Activated naive CD4-positive, alpha-beta T cell treated with anti-CD3 and anti-CD28 coated beads for 36 hours (primary cell): ENCODE results near the gene PRODH2. TPM values are rescaled to one million over a fixed set of nuclear protein-coding genes. Genes with fewer than 3 reads are reported as not detected.
A peak's percentile ranks its signal among the peaks of the same experiment; 100 is the strongest.

ENCODE experiments used
- CTCF ChIA-PET: fragments of 350-600 bp; sonication (Branson Sonifier 250); formaldehyde crosslinking; loops from one replicate; lab custom pipeline; 2021; ENCODE audit warnings: antibody characterized with exemption; lab: Charles Lee
- DNase-seq: peaks from one replicate; pipeline ENCODE4 v3.0.0-alpha.2; 2020
- H3K27ac Mint-ChIP-seq: one replicate; pipeline ENCODE4 v1.8.0; 2021; ENCODE audit warnings: mild to moderate bottlenecking, mixed read lengths
- H3K27me3 Mint-ChIP-seq: one replicate; pipeline ENCODE4 v1.8.0; 2021; ENCODE audit warnings: low read depth, mixed read lengths
- H3K36me3 Mint-ChIP-seq: one replicate; pipeline ENCODE4 v1.8.0; 2021; ENCODE audit warnings: low read depth, mixed read lengths
- H3K4me1 Mint-ChIP-seq: one replicate; pipeline ENCODE4 v1.8.0; 2021; ENCODE audit warnings: low read depth, mixed read lengths
- H3K4me3 Mint-ChIP-seq: one replicate; pipeline ENCODE4 v1.8.0; 2021; ENCODE audit warnings: mild to moderate bottlenecking, moderate library complexity, mixed read lengths
- H3K9me3 Mint-ChIP-seq: one replicate; pipeline ENCODE4 v1.8.0; 2021; ENCODE audit warnings: mixed read lengths
- intact Hi-C: fragments of 100-400 bp; cut with micrococcal nuclease; formaldehyde crosslinking; loops from one replicate; pipeline ENCODE4 v1.15.1; 2023
- total RNA-seq, 2 experiments: library from RNA; stranded (reverse); gene quantifications; one replicate each; pipeline ENCODE4 v1.2.3, GENCODE V29; 2021

PRODH2 gene
- total RNA-seq, 2 experiments from 2014 or later = not detected

DNA sequence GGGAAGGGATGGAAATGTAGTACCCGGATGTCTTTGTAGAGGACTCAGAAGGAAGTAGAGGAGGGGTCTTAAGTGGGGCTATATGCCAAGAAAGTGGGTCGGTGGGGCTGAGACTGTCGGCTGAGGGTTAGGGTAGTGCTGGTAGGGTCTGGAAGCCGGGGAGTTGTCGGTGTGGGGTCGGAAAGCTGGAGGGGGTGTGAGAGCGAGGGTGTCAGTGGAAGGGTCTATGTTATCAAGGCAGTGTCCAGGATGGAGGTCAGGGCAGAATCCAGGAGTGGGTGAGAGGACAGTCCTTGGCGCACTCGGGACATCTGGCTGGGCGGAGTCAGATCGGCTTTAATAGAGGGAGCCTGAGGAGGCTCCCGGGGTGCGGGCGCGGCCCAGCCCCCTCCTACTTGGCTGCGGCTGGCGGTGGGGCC is 57.5 kb downstream of the PRODH2 start:
- peaks cover 19% of the 10 kb centered on the region for H3K36me3 Mint-ChIP-seq
- intact Hi-C loops = no loop called here
- DNase-seq = no peak
- peaks cover 20% of the 10 kb centered on the region for H3K4me1 Mint-ChIP-seq
- peaks cover 8% of the 10 kb centered on the region for H3K27me3 Mint-ChIP-seq
- no peaks in the 10 kb centered on the region for H3K9me3 Mint-ChIP-seq
- H3K27ac Mint-ChIP-seq = no peak overlapping the region
- CTCF ChIA-PET = no interaction called here
- H3K4me3 Mint-ChIP-seq = no peak overlapping the region

DNA sequence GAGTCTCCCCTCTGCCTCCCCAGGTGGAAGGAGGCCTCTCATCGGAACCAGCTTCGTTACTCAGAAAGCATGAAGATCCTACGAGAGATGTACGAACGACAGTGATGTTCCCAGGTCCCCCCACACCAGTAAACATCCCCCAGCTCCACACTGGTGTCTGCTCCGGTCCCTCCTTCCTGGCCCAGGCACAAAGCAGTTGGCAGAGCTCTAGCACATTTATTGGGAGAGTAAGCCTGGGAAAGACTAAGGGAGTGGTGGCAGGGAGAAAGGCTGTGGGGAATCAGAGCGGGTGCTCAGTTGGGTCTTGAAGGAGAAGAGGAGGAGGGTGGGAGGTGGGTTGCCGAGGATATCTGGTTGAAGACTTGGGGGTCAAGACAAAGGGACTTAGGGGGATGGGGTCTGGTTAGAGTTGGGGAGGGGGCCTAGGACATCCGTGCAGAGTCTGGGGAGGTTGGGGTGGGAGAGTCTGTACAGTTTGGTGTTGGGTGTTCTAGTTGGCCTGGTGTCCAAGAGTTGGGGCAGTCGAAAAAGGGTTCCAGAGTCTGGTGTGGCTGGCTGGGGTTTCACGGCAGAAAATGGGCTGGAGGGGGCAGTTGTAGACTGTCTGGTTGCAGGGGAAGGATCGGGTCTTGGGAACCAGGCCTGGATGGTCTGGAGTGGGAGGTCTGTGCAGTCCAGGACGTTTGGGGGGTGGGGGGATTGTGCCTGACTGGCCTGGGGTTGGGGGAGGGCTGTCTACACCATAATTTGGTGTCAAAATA is 58.1 kb downstream of the PRODH2 start:
- DNase-seq = no peak
- H3K36me3 Mint-ChIP-seq = peaks cover 17% of the 10 kb centered on the region
- peaks cover 21% of the 10 kb centered on the region for H3K4me1 Mint-ChIP-seq
- no peak overlapping the region for H3K4me3 Mint-ChIP-seq
- intact Hi-C loops = no loop called here
- CTCF ChIA-PET = no interaction called here
- H3K27me3 Mint-ChIP-seq = peaks cover 8% of the 10 kb centered on the region
- no peaks in the 10 kb centered on the region for H3K9me3 Mint-ChIP-seq
- no peak overlapping the region for H3K27ac Mint-ChIP-seq

DNA sequence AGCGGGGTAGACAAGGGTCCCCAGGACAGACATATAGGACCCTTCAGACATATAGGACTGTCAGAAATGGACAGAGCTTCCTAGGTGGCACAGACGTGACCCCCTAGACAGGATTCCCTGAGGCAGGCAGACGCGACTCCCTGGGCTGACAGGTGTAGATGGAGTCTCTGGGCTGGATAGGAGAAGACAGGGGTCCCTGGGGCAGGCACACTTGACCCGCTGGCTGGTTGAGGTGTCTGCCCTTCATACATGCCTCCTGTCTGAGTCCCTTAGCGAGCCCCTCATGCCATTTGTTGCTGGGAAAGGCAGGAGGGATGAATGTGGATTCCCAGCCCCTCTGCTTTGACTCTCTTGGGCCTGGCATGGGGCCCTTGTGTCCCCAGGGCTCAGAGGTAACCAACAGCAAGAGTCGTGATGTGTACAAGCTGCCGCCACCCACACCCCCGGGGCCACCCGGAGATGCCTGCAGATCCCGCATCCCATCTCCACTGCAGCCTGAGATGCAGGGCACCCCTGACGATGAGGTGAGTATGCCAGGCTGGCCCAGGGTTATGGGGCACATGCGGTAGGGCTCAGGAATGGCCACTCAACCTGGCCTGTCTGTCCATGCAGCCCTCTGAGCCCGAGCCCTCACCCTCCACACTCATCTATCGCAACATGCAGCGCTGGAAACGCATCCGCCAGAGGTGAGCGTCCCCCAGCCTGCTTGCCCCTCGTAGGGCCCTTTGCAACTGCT is 58.8 kb downstream of the PRODH2 start:
- Mint-ChIP-seq H3K9me3 (no peaks in the 10 kb centered on the region), H3K4me1 (peaks cover 18% of the 10 kb centered on the region), H3K4me3 (no peak overlapping the region), H3K27ac (no peak overlapping the region), H3K27me3 (peaks cover 8% of the 10 kb centered on the region), H3K36me3 (peaks cover 13% of the 10 kb centered on the region)
- intact Hi-C loops = no loop called here
- DNase-seq = no peak
- CTCF ChIA-PET = no interaction called here

DNA sequence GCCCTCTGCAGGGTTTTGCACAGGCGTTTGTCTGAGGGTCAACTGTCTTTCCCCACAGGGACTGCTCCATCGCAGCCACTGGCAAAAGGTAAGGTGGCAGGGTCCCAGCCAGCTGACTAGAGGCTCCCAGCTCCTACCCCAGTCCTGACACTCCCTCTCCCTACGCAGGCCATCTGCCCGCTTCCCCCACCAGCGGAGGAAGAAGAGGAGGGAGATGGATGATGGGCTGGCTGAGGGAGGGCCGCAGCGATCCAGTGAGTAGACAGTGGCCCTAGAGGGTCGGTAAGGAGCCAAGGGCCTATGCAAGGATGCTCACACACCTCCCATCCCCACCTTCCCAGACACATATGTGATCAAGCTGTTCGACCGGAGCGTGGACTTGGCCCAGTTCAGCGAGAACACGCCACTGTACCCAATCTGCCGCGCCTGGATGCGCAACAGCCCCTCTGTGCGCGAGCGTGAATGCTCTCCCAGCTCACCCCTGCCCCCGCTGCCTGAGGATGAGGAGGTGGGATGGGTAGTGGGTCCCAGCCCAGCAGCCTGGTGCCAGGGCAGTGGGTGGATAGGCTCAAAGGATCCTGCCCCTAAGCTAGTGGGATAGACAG is 59.8 kb downstream of the PRODH2 start:
- H3K9me3 Mint-ChIP-seq = no peaks in the 10 kb centered on the region
- intact Hi-C loops = no loop called here
- CTCF ChIA-PET = no interaction called here
- no peak for DNase-seq
- no peak overlapping the region for H3K4me3 Mint-ChIP-seq
- H3K36me3 Mint-ChIP-seq = peaks cover 13% of the 10 kb centered on the region
- peaks cover 22% of the 10 kb centered on the region for H3K4me1 Mint-ChIP-seq
- H3K27me3 Mint-ChIP-seq = peaks cover 8% of the 10 kb centered on the region
- H3K27ac Mint-ChIP-seq = no peak overlapping the region

- CTCF ChIA-PET = interaction anchor here (0.6 kb wide), 1 partner anchor 853 kb away, joined by 3 read pairs; the partner anchor contains the start of gene ZNF382
- intact Hi-C loops = no loop called here
- Mint-ChIP-seq H3K9me3 (no peaks in the 10 kb centered on the region), H3K4me1 (peaks cover 27% of the 10 kb centered on the region), H3K4me3 (no peak overlapping the region), H3K27ac (no peak overlapping the region), H3K27me3 (peaks cover 8% of the 10 kb centered on the region), H3K36me3 (peaks cover 13% of the 10 kb centered on the region)
- no peak for DNase-seq
Observed at GRCh38 chr19:35751839-35752745, 60.6 kb downstream of the PRODH2 start.

DNA sequence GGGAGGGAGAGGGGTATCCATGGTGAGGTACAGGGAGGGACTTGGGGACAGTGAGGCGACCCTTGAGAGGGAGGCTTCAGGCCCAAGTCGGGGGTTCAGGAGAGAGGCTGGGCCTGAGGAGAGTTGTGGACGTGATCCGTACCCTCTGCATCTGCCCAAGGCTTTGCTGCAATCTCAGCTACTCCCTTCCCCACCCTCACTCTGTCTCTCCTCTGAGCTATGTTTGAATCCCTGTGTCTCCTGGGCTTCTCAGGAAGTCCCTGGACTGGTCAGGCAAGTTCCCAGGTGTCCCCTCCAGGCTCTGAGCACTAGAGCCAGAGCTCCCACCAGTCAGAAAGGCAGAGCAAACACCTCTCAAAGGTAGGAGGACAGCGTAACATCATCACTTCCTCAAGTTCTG is 62.5 kb downstream of the PRODH2 start:
- DNase-seq = no peak
- CTCF ChIA-PET = no interaction called here
- intact Hi-C loops = no loop called here
- Mint-ChIP-seq H3K4me1 (peaks cover 33% of the 10 kb centered on the region), H3K9me3 (no peaks in the 10 kb centered on the region), H3K36me3 (peaks cover 9% of the 10 kb centered on the region), H3K4me3 (peak overlapping the region; percentile 98), H3K27ac (no peak overlapping the region), H3K27me3 (no peaks in the 10 kb centered on the region)

Other genes starting within 250 kb of the PRODH2 start
- not detected for gene ATP4A, start 249.2 kb downstream of the PRODH2 start, total RNA-seq
- gene PMIS2, start 226.7 kb downstream of the PRODH2 start, total RNA-seq = not detected
- 10 to 100 TPM; 40.4 to 42.5 TPM for gene HAUS5, start 200.1 kb downstream of the PRODH2 start, total RNA-seq
- 10 to 100 TPM; 64.2 to 66.2 TPM for gene RBM42, start 183.8 kb downstream of the PRODH2 start, total RNA-seq
- gene ETV2, start 171.1 kb downstream of the PRODH2 start, total RNA-seq = under 1 TPM; 0.52 to 0.84 TPM
- 100 to 1,000 TPM; 499 to 512 TPM for gene COX6B1, start 164.5 kb downstream of the PRODH2 start, total RNA-seq
- gene UPK1A, start 146.3 kb downstream of the PRODH2 start, total RNA-seq = under 1 TPM in 1 of 2 experiments, not detected in 1; 0.21 TPM
- 100 to 1,000 TPM; 174 to 181 TPM for gene ZBTB32, start 108.3 kb downstream of the PRODH2 start, total RNA-seq
- gene KMT2B, start 94.8 kb downstream of the PRODH2 start, total RNA-seq = 10 to 100 TPM; 62.0 to 65.8 TPM
- gene IGFLR1, start 70.4 kb downstream of the PRODH2 start, total RNA-seq = 10 to 100 TPM; 51.0 to 52.8 TPM
- 10 to 100 TPM; 41.8 to 44.2 TPM for gene U2AF1L4, start 67.4 kb downstream of the PRODH2 start, total RNA-seq
- gene PSENEN, start 67.2 kb downstream of the PRODH2 start, total RNA-seq = 10 to 100 TPM; 32.4 to 37.7 TPM
- gene LIN37, start 64.3 kb downstream of the PRODH2 start, total RNA-seq = 1 to 10 TPM; 5.7 to 9.7 TPM
- gene HSPB6, start 55.8 kb downstream of the PRODH2 start, total RNA-seq = under 1 TPM; 0.40 to 0.55 TPM
- gene PROSER3, start 54.7 kb downstream of the PRODH2 start, total RNA-seq = 10 to 100 TPM; 45.3 to 47.4 TPM
- 10 to 100 TPM; 49.5 to 61.6 TPM for gene ARHGAP33, start 37.3 kb downstream of the PRODH2 start, total RNA-seq
- under 1 TPM in 1 of 2 experiments, not detected in 1; 0.05 TPM for gene NPHS1, start 39.7 kb upstream of the PRODH2 start, total RNA-seq
- gene KIRREL2, start 44.1 kb upstream of the PRODH2 start, total RNA-seq = 1 to 10 TPM; 1.0 to 1.1 TPM
- gene APLP1, start 55.7 kb upstream of the PRODH2 start, total RNA-seq = 1 to 10 TPM in 1 of 2 experiments, under 1 TPM in 1; 0.79 to 1.2 TPM
- gene NFKBID, start 87.7 kb upstream of the PRODH2 start, total RNA-seq = 10 to 100 TPM; 56.2 to 56.4 TPM
- gene HCST, start 89.7 kb upstream of the PRODH2 start, total RNA-seq = 10 to 100 TPM; 11.7 to 14.5 TPM
- gene TYROBP, start 95.5 kb upstream of the PRODH2 start, total RNA-seq = not detected
- gene LRFN3, start 123.5 kb upstream of the PRODH2 start, total RNA-seq = 1 to 10 TPM; 4.0 TPM
- 10 to 100 TPM; 13.1 to 13.8 TPM for gene SDHAF1, start 182.3 kb upstream of the PRODH2 start, total RNA-seq
- 1 to 10 TPM; 1.1 to 2.1 TPM for gene SYNE4, start 196.0 kb upstream of the PRODH2 start, total RNA-seq
- gene ALKBH6, start 201.4 kb upstream of the PRODH2 start, total RNA-seq = 10 to 100 TPM; 36.9 to 37.8 TPM
- gene CLIP3, start 220.0 kb upstream of the PRODH2 start, total RNA-seq = under 1 TPM in 1 of 2 experiments, not detected in 1; 0.15 TPM
- gene THAP8, start 241.4 kb upstream of the PRODH2 start, total RNA-seq = 1 to 10 TPM; 1.1 to 1.2 TPM
- gene WDR62, start 242.1 kb upstream of the PRODH2 start, total RNA-seq = 10 to 100 TPM; 23.7 to 25.6 TPM